CD4-positive, alpha-beta T cell treated with Interleukin-4 for 1 hour (primary cell): ENCODE data around the gene CDKL4.
"Not testable (repeated sequence)": the region's sequence is repeated elsewhere in the genome, so short reads cannot be mapped to it uniquely, and the experiment has no call there.

Source experiments
- DNase-seq, 2 donors: peaks; one replicate each; pipeline ENCODE4 v3.0.0-alpha.2; 2020 to 2022

Gene CDKL4

GRCh38 chr2:39176997-39177396 lies 66.8 kb downstream of the CDKL4 start:
- DNase-seq = no peak

GRCh38 chr2:39175026-39175812 lies 68.6 kb downstream of the CDKL4 start:
- no peak for DNase-seq

DNA sequence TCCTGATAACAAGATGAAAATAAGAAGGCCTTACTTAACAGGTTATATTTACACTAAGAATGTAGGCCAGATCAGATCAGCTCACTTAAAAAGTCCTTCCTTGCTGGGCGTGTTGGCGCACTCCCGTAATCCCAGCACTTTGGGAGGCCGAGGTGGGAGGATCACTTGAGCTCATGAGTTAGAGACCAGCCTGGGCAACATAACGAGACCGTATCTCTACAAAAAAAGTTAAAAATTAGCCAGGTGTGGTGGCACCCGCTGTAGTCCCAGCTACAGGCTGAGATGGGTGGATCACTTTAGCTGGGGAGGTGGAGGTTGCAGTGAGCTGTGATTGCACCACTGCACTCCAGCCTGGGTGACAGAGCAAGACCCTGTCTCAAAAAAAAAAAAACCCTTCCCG lies 69.7 kb downstream of the CDKL4 start:
- DNase-seq = no peak

DNA sequence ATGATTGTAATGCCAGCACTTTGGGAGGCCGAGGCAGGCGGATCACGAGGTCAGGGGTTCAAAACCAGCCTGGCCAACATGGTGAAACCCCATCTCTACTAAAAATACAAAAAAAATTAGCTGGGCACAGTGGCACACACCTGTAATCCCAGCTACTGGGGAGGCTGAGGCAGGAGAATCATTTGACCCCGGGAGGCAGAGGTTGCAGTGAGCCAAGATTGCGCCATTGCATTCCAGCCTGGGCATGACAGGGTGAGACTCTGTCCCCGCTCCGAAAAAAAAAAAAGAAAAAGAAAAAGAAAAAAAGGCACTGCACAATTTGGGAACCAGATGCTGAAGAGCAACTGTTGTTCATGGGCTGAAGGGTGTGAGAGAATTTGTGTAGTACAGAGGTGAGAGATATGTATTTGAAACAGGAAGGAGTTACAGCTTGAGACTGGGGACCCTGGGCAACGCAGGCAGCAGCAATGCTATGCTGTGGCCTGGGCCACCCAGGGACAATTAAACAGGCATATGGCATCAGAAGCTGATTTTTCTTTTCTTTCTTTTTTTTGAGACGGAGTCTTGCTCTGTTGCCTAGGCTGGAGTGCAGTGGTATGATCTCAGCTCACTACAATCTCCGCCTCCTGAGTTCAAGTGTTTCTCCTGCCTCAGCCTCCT lies 71.6 kb downstream of the CDKL4 start:
- not testable (repeated sequence) for DNase-seq

DNA sequence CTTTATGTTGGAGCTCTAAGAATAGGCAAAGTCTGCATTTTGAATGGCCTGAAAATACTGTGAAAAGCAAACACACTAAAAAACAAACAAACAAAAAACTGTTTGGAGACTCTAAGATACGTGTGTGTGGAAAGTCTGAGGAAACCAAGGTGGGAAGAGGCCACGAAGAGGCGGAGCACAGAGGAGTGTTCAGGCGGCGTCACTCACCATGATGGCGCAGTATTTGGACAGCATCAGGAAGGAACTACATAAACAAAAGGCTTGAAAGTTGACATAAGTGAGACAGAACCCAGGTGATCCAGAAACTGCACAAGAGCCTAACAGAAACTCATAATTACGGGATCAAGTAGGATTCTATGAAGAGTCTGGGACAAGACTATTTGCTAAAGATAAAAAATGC lies 72.1 kb downstream of the CDKL4 start:
- no peak for DNase-seq

DNA sequence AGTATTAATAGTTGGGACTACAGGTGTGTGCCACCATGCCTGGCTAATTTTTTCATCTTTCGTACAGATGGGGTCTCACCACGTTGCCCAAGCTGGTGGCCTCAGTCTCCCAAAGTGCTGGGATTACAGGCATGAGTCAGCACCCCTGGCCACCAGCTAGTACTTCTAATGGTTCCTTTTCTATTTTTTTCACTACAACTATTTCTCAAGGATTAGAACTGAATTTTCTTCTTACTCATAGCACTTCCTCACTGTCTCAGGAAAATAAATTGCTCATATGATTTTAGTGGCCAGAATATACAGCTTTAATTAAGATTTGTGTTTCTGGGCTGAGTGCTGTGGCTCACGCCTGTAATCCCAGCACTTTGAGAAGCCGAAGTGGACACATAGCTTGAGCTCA lies 79.7 kb downstream of the CDKL4 start:
- DNase-seq = no peak

DNA sequence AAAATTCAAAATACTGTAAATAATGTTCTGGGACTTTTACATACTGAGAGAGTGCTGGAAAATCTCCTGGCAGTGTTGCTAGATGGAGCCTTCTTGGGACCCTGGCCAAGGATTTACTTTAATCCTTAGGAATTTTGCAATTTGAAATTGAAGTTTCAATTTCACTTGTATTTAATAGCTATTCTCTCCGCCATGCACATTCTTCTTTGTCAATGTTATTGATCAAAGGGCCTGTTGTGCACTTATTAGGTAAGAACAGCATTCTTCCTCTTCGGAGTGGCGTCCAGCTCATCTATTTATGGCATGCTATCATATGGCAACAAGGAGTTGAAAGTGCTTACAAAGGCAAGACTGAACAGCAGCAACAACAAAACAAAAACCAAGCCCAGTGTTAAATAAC lies 82.8 kb downstream of the CDKL4 start:
- no peak for DNase-seq

GRCh38 chr2:39159283-39159682 lies 84.5 kb downstream of the CDKL4 start:
- DNase-seq = no peak

GRCh38 chr2:39158351-39158750 lies 85.4 kb downstream of the CDKL4 start:
- no peak for DNase-seq

DNA sequence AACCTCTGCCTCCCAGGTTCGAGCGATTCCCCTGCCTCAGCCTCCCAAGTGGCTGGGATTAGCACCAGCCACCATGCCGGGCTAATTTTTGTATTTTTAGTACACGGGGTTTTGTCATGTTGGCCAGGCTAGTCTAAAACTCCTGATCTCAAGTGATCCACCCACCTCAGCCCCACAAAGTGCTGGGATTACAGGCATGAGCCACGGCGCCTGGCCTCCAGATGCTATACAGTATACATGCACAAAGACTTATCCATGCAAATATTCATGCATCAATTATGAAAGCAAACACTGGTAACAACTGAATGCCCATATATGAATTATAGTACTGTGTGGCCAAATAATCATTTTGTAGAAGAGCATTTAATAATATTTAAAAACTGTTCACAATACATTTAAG lies 86.9 kb downstream of the CDKL4 start:
- DNase-seq = no peak

- DNase-seq = no peak
These were observed 87.7 kb downstream of the CDKL4 start for GRCh38 chr2:39156107-39156506.

DNA sequence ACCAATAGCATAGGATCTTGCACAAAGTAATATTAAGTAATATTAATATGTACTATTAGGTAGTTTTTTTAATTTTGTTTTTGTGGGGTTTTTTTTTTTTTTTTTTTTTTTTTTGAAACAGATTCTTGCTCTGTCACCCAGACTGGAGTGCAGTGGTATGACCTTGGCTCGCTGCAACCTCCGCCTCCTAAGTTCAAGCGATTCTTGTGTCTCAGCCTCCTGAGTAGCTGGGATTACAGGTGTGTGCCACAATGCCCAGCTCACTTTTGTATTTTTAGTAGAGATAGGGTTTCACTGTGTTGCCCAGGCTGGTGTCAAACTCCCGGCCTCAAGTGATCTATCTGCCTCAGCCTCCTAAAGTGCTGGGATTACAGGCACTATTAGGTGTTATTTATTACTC lies 88.2 kb downstream of the CDKL4 start:
- DNase-seq = not testable (repeated sequence)

DNA sequence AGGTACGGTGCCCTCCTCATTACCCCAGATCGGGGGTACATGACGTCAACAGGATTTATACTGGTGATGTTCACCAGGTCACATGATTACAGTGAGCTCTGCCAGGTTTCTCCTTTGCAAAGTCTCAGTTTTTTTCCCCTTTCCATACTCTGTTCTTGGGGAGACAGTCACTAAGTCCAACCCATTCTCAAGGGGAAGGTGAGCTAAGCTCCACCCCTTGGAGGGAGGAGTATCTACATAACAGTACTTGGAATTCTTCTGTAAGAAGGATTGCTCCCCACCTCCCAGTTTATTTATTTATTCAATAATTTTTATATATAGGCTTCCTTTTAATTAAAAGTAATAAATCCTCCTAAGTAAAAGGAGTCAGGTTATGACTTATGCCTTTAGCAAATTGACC lies 88.8 kb downstream of the CDKL4 start:
- DNase-seq = no peak

GRCh38 chr2:39153312-39153711 lies 90.5 kb downstream of the CDKL4 start:
- DNase-seq = no peak

DNA sequence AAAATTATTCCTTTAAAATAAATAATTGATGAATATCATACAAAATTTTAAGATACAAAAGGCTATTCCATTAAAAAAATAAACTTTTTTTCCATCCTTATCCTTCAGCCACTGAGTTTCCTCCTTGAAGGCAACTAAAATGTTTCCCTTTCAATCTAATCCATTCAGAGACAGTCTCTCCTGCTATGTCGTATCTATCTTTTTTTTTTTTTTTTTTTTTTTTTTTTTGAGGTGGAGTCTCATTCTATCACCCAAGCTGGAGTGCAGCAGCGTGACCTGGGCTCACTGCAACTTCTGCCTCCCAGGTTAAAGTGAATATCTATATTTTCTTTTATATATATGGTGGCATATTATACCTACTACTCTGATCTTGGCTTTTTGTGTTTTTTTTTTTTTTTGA lies 91.3 kb downstream of the CDKL4 start:
- no peak for DNase-seq

- DNase-seq = no peak
These were observed 92.8 kb downstream of the CDKL4 start for GRCh38 chr2:39150890-39151497.

DNA sequence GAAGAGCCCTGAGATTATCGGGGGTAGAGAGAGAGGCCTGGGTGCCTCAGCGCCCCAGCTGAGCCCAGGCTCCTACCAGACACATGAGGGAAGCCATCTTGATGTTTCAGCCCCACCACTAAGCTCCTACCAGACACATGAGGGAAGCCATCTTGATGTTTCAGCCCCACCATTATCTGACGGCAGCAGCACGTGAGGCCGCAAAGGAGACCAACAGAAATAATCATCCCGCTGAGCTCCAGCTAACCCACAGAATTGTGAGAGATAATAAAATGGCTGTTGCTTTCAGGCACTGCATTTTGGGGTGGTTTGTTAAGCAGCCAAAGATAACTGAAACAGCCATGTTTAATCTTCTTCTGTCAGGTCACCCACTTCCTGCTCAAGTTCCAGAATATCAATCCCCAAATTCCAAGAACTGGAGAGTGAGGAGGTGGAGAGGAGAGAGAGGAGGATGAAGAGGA lies 93.6 kb downstream of the CDKL4 start:
- no peak for DNase-seq

- no peak for DNase-seq
These were observed 97.1 kb downstream of the CDKL4 start for GRCh38 chr2:39146630-39147029.

DNA sequence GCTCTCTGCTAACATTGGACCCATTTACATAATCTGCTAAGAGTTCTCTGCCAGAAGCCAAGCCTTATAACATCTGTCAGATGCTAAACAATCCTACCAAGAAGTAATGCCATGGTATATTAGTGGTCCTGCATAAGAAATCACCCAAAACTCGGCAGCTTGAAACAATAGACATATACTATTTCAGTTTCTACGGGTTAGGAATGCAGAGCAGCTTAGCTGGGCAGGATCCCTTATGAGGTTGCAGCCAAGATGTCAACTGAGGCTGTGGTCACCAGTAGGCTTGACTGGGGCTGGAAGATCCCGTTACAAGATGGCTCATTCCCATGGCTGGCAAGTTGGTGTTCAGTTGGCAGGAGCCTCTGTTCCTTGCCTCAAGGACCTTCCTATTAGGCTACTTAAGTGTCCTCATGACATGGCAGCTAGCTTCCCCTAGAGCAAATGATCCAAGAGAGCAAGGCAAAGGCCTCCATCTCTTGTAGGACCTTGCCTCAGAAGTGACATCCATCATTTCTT lies 97.8 kb downstream of the CDKL4 start:
- DNase-seq = no peak

- no peak for DNase-seq
These were observed 99.4 kb downstream of the CDKL4 start for GRCh38 chr2:39144416-39144815.

- DNase-seq = no peak
These were observed 100.7 kb downstream of the CDKL4 start for GRCh38 chr2:39142904-39143605.

- DNase-seq = peak in 1 of 2 donors; percentile 71
These were observed 102.2 kb downstream of the CDKL4 start for GRCh38 chr2:39141334-39142271.
